ENCODE data around the gene SMIM43. TPM values are rescaled to one million over a fixed set of nuclear protein-coding genes. Genes with fewer than 3 reads are reported as not detected.

The SMIM43 gene
- total RNA-seq, 1 experiment from 2014 or later = 1.2 TPM

DNA sequence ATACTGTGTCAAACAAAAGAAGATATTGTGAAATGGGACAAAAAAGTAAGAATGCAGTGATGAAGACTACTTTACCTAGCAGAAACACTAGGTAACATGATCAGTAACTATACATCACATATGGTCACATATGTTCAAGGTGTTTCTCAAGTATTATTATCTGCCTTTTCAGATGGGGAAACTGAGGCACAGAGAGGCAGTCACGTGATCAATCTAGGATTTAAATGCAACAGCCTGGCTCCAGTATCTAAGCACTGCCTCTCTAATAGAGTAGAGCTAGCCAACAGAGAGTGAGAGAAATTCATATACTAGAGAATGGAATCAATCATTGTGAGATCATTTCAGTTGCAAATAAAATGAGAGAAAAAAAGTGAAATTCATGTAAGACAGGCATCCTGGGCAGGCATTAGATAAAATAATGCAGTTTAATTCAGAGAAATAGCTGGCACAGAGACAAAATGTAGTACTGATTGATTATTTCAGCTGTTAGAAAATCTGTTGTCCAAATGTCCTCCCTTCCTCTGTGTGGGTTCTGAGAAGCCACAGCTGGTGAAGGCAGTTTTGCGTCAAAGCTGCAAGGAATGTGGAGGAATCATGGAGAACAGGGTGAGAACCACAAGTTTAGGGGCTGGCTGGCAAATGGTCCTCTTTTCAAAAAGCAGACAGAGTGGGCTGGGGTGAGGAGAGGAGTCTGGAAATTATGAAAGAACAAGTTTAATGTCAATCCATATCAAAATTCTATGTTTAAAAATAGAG, 26.0 kb downstream of the SMIM43 start:
- Mint-ChIP-seq H3K9me3 (no peaks in the 10 kb centered on the region), H3K27me3 (ENCODE audit: low read depth) (peaks cover 22% of the 10 kb centered on the region), H3K4me1 (peaks cover 20% of the 10 kb centered on the region in 2 experiments), H3K4me3 (no peak overlapping the region), H3K36me3 (ENCODE audit: insufficient read depth in 1 of 3, low read depth in 3 of 3) (no peaks in the 10 kb centered on the region), H3K27ac (no peak overlapping the region)
- H3K56ac ChIP-seq (ENCODE audit: insufficient read length, low read depth, low read length) = no peak overlapping the region
- no peak overlapping the region for H3K14ac ChIP-seq (ENCODE audit: insufficient read depth, low read length)
- DNase-seq = no peak
- H4K5ac ChIP-seq (ENCODE audit: insufficient read length, low read depth, low read length) = no peak overlapping the region
- no peak overlapping the region for H3K9ac ChIP-seq (ENCODE audit: extremely low read depth, insufficient read length, low read length)
- no peaks in the 10 kb centered on the region for H3K23me2 ChIP-seq (ENCODE audit: insufficient read length, low read depth, low read length, poor library complexity, severe bottlenecking)
- no peak overlapping the region for H2BK5ac ChIP-seq (ENCODE audit: insufficient read length, low read length)
- no peaks in the 10 kb centered on the region for H3K79me1 ChIP-seq (ENCODE audit: insufficient read depth, low read depth, low read length, poor library complexity, severe bottlenecking)
- no peak overlapping the region for H2BK120ac ChIP-seq (ENCODE audit: low read depth, low read length, poor library complexity, severe bottlenecking)
- H3K4me2 ChIP-seq (ENCODE audit: insufficient read depth, insufficient read length, low read length) = no peak overlapping the region
- H2AK5ac ChIP-seq (ENCODE audit: insufficient read length, low read length) = no peak overlapping the region
- no peak overlapping the region for H3T11ph ChIP-seq (ENCODE audit: low read length)
- H2BK20ac ChIP-seq (ENCODE audit: low read depth, low read length, poor library complexity, severe bottlenecking) = no peak overlapping the region
- H3K79me2 ChIP-seq (ENCODE audit: insufficient read depth, low read length) = no peaks in the 10 kb centered on the region
- H3K27ac ChIP-seq (ENCODE audit: insufficient read length, low read depth, low read length) = no peak overlapping the region
- no peak overlapping the region for H3K23ac ChIP-seq (ENCODE audit: insufficient read length, low read depth, low read length)
- no peak overlapping the region for H2BK12ac ChIP-seq (ENCODE audit: insufficient read length, low read depth, low read length)
- H3K27me3 ChIP-seq (ENCODE audit: insufficient read depth, low read length) = no peaks in the 10 kb centered on the region
- no peaks in the 10 kb centered on the region for H4K20me1 ChIP-seq (ENCODE audit: control insufficient read depth, insufficient read depth, insufficient read length)
- H3K18ac ChIP-seq (ENCODE audit: insufficient read length, low read depth, low read length) = no peak overlapping the region
- no peak overlapping the region for H2AFZ ChIP-seq (ENCODE audit: low read length)
- no peak overlapping the region for H4K91ac ChIP-seq (ENCODE audit: insufficient read length, low read depth, low read length)
- no peak overlapping the region for H3K4ac ChIP-seq (ENCODE audit: low read depth, low read length)
- H2BK15ac ChIP-seq (ENCODE audit: low read depth, low read length) = no peak overlapping the region
- no peaks in the 10 kb centered on the region for H3K4me1 ChIP-seq (ENCODE audit: insufficient read depth, low read length)
- WGBS (ENCODE audit: extremely low coverage, insufficient read length, low lambda C conversion rate) = no CpG with 5 or more reads among the region's 2 CpGs
- TF ChIP-seq CTCF (conservative IDR thresholded peaks at IDR 0.05) = no peak
- no peak overlapping the region for H4K8ac ChIP-seq (replicated peaks; ENCODE audit: insufficient read length, low read depth, low read length)
- H3K9me3 ChIP-seq (ENCODE audit: control insufficient read depth, low read depth, low read length) = no peaks in the 10 kb centered on the region

Data from H9 (cell line).